ENCODE results near the gene JAM2.

JAM2 gene

GRCh38 chr21:25717491-25718147, 78.6 kb downstream of the JAM2 start:
- DNase-seq (ENCODE audit: low read depth): peak; percentile 13

- no peak for DNase-seq (ENCODE audit: low read depth)
Measured at GRCh38 chr21:25721987-25722386, 82.9 kb downstream of the JAM2 start.

GRCh38 chr21:25722631-25723030, 83.6 kb downstream of the JAM2 start:
- no peak for DNase-seq (ENCODE audit: low read depth)

GRCh38 chr21:25732091-25732760, 93.2 kb downstream of the JAM2 start:
- DNase-seq (ENCODE audit: low read depth): no peak

- DNase-seq (ENCODE audit: low read depth): peak; percentile 20
Measured at GRCh38 chr21:25733859-25734653, 95.0 kb downstream of the JAM2 start.

- DNase-seq (ENCODE audit: low read depth): no peak
Measured at GRCh38 chr21:25734654-25734903, 95.5 kb downstream of the JAM2 start.

GRCh38 chr21:25734904-25735645, 96.0 kb downstream of the JAM2 start, which contains the start of the genes ATP5PF and GABPA:
TSS of gene ATP5PF (minus strand) at chr21:25734904. CDS start at chr21:25729794, 5,110 bp downstream.
TSS of gene GABPA (plus strand) at chr21:25734972. CDS start at chr21:25741599, 6,627 bp downstream.
- DNase-seq (ENCODE audit: low read depth): peak; percentile 99

- peak; percentile 84 for DNase-seq (ENCODE audit: low read depth)
Measured at GRCh38 chr21:25735646-25736597, 96.9 kb downstream of the JAM2 start.

GRCh38 chr21:25737421-25737820, 98.4 kb downstream of the JAM2 start:
- DNase-seq (ENCODE audit: low read depth): no peak

GRCh38 chr21:25742900-25743299, 103.8 kb downstream of the JAM2 start:
- no peak for DNase-seq (ENCODE audit: low read depth)

GRCh38 chr21:25744854-25745253, 105.8 kb downstream of the JAM2 start:
- no peak for DNase-seq (ENCODE audit: low read depth)

- no peak for DNase-seq (ENCODE audit: low read depth)
Measured at GRCh38 chr21:25750085-25750484, 111.0 kb downstream of the JAM2 start.

GRCh38 chr21:25752416-25752815, 113.4 kb downstream of the JAM2 start:
- no peak for DNase-seq (ENCODE audit: low read depth)

GRCh38 chr21:25756190-25756932, 117.3 kb downstream of the JAM2 start:
- DNase-seq (ENCODE audit: low read depth): no peak

- DNase-seq (ENCODE audit: low read depth): peak; percentile 2
Measured at GRCh38 chr21:25757531-25757930, 118.5 kb downstream of the JAM2 start.

GRCh38 chr21:25759573-25759972, 120.5 kb downstream of the JAM2 start:
- DNase-seq (ENCODE audit: low read depth): peak; percentile 4

GRCh38 chr21:25760061-25760460, 121.0 kb downstream of the JAM2 start:
- no peak for DNase-seq (ENCODE audit: low read depth)

- DNase-seq (ENCODE audit: low read depth): no peak
Measured at GRCh38 chr21:25760677-25761076, 121.6 kb downstream of the JAM2 start.

- DNase-seq (ENCODE audit: low read depth): no peak
Measured at GRCh38 chr21:25764065-25764464, 125.0 kb downstream of the JAM2 start.

All from fibroblast of gingiva (primary cell).